ENCODE data around the gene B3GAT3.
"Not testable (repeated sequence)": the region's sequence is repeated elsewhere in the genome, so short reads cannot be mapped to it uniquely, and the experiment has no call there.

Gene B3GAT3

DNA sequence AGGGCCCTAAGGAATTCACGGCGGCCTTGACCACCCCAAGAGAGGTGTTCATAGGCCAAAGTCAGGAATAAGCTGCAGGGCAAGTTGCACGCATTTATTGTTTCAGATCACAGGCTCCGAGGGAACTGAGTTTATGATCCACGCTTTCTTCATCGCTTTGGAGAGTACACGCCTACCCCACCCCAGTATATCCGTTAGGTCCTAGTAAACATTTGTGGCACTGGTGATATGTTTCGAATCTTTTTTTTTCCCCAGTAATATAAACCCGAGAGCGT, 23.8 kb upstream of the B3GAT3 start:
- no peak for DNase-seq

GRCh38 chr11:62644220-62644619, 22.4 kb upstream of the B3GAT3 start:
- DNase-seq: no peak

DNA sequence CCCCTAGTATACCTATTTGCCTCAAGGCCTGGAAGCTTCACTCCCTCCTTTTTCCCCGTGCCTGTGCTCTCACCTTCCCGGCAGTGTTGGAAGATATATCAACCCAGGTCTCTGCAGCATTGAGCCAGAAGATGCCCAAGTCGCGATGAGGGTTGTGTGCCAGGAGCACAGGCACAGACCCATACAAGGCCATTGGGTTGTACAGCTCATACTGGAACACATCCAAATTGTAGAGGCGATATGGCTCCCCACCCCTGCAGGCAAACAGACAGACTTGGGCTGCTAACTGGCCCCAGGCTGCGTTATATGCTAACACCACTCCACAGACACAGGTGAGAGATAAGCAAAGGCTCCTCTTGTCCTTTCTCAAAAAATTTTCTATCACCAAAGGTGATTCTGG, 10.7 kb upstream of the B3GAT3 start:
- DNase-seq: no peak

GRCh38 chr11:62627713-62628112, 5.9 kb upstream of the B3GAT3 start:
- DNase-seq: no peak

- DNase-seq: no peak
Observed at GRCh38 chr11:62622476-62623089, 797 bp upstream of the B3GAT3 start.

- DNase-seq: no peak
Observed at GRCh38 chr11:62621027-62621566, 689 bp downstream of the B3GAT3 start.

DNA sequence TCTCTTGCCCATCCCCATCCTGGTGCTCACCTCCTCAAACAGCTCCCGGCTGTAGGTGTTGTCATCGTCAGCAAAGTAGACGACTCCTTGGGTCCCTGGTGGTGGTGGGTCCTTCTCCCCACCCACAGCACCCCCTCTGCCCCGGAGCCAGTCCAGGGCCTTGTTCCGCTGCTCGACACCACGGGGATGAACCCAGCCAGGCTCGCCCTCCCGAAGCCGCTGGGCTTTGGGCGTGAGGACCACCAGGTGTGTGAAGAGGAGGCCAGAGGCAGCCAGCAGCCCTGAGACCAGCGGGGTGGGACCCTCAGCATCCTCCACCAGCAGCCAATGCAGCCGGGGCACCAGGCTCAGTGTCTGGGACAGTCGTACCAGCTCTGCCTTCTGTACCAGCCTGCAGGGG, 4.8 kb downstream of the B3GAT3 start:
- DNase-seq: not testable (repeated sequence)

DNA sequence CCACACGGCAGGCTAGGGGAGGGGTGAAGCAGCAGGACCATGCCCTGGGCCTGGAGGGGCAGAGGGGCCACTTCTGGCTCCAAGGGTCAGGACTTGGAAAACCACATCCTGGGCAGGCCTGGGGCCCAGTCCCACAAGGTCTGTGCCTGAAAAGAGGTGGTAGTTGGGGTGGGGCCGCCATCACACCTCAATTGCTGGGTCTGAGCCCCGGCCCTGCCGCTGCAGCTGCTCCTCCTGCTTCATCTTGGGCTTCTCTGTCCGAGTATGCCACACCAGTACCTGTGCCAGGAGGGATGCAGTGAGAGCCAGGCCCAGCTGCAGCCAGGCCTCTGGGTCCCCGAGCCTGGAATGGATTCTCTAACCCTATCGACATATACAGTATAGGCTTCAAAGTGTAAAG, 6.3 kb downstream of the B3GAT3 start:
- no peak for DNase-seq

GRCh38 chr11:62614275-62614674, 7.5 kb downstream of the B3GAT3 start:
- DNase-seq: peak; percentile 75

DNA sequence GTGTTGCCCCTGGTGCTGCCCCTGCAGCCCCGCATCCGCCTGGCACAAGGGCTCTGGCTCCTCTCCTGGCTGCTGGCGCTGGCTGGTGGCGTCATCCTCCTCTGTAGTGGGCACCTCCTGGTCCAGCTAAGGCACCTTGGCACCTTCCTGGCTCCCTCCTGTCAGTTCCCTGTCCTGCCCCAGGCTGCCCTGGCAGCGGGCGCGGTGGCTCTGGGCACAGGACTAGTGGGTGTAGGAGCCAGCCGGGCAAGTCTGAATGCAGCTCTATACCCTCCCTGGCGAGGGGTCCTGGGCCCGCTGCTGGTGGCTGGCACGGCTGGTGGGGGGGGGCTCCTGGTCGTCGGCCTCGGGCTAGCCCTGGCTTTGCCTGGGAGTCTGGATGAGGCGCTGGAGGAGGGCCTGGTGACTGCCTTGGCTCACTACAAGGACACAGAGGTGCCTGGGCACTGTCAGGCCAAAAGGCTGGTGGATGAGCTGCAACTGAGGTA, 8.5 kb downstream of the B3GAT3 start:
- DNase-seq: no peak

- peak; percentile 91 for DNase-seq
Observed at GRCh38 chr11:62612366-62613290, 9.2 kb downstream of the B3GAT3 start, which contains the start of the genes EML3 and ROM1. TSS of gene EML3 (minus strand) at chr11:62612775. CDS start at chr11:62612457, 318 bp downstream. TSS of gene ROM1 (plus strand) at chr11:62613257. CDS start at chr11:62613282, 25 bp downstream.

- DNase-seq: peak; percentile 68
Observed at GRCh38 chr11:62611705-62612365, 10.0 kb downstream of the B3GAT3 start.

- no peak for DNase-seq
Observed at GRCh38 chr11:62610814-62611704, 10.7 kb downstream of the B3GAT3 start.

- no peak for DNase-seq
Observed at GRCh38 chr11:62610403-62610802, 11.4 kb downstream of the B3GAT3 start.

- DNase-seq: no peak
Observed at GRCh38 chr11:62608776-62609175, 13.0 kb downstream of the B3GAT3 start.

- DNase-seq: no peak
Observed at GRCh38 chr11:62607714-62608113, 14.1 kb downstream of the B3GAT3 start.

DNA sequence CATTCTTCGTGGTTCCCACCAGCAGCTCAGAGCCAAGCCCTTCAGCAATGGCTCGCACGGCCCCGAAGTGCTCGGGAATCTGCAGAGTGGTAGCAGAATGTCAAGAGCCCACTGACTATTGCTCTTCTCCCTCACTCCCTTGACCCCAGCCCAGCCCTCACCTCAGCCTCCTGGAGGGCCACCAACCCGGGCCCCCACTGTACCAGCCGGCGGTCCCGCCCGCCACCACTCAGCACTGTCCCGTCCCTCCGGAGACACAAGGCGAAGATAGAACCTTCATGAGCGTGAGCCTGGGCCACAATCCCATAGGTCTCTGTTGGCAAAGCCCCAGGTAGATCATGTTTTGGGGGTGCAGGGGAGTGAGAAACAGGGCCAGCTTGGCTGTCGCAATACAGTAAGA, 15.9 kb downstream of the B3GAT3 start:
- no peak for DNase-seq

DNA sequence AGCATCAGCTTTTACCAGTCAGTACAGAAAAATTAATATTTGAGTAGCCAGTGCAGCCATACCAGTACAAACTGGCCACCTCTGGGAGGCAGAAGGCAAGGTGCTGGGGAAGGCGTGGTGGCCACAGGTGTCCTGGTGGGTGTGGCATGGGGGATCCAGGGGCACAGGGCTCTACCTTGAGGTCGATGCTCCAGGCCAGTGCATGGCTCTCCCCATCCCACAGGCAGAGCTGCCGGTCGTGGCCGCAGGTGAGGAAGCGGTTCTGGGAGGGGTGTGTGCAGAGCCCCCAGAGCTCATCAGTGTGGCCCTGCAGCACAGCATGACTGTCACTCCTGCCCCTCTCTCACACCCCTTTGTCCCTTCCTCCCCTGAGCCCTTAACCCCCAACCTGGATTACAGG, 16.3 kb downstream of the B3GAT3 start:
- no peak for DNase-seq

- DNase-seq: no peak
Observed at GRCh38 chr11:62604460-62605120, 17.2 kb downstream of the B3GAT3 start.

DNA sequence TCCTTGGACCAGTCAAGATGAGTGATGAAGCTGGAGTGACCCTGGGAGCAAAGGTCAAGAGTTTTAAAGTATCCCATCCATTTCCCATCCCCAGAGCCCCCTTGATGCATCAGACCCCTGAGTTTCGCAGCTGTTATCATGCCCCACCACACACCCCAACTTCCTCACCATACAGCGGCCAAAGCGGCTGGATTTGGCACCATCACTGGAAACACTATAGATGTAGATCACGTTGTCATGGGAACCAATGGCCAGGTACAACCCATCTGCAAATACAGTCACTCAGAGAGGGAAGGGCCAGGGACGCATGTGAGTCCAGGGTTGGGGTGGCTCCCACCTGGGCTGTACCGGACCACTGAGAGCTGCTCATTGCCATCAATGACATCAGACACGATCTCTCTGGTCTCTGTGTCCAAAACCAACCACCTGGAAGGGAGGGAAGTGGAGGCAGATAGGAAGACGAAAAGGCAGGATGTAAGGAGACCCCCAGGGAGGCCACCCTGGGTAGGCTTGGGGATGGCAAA, 17.9 kb downstream of the B3GAT3 start:
- DNase-seq: no peak

DNA sequence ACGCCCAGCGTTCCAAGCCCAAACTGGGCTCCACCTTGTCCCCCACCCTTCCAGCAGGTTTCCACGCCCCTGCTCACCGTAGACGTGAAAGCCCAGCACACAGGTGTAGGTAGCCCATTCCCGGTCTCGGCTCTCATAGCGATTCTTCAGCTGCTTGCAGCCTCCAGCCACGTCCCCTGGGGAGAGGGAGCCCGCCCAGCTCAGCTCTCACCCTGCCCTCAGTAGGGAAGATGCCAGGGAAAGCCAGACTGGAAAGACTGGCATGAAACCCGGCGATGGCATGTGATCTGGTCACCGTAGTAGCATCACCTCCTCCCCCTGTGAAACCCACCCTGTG, 18.7 kb downstream of the B3GAT3 start:
- no peak for DNase-seq

All from activated CD4-positive, alpha-beta T cell treated with anti-CD3 and anti-CD28 coated beads for 48 hours (primary cell).